Hepatocyte (in vitro differentiated cells): ENCODE data around the gene ALK. TPM values are rescaled to one million over a fixed set of nuclear protein-coding genes. Genes with fewer than 3 reads are reported as not detected.

Experiments used
- DNase-seq: peaks from one replicate; pipeline ENCODE4 v3.0.0-alpha.2; 2016; ENCODE audit warnings: low spot score
- H2AFZ ChIP-seq: fragments of 200-600 bp; sonication (generic); 2 replicates; pipeline ENCODE4 v1.6.0; 2016; ENCODE audit warnings: antibody characterized with exemption, mild to moderate bottlenecking
- H3K27ac ChIP-seq: fragments of 200-600 bp; sonication (generic); 2 replicates; pipeline ENCODE4 v1.5.1; 2016; ENCODE audit warnings: mild to moderate bottlenecking
- H3K27me3 ChIP-seq: fragments of 200-600 bp; sonication (generic); 2 replicates; pipeline ENCODE4 v1.6.1; 2016
- H3K36me3 ChIP-seq: fragments of 200-600 bp; sonication (generic); replicated peaks from 2 replicates; pipeline ENCODE4 v1.5.1; 2016; ENCODE audit warnings: low read depth; ENCODE audit not compliant: insufficient read depth
- H3K4me1 ChIP-seq: fragments of 200-600 bp; sonication (generic); 2 replicates; pipeline ENCODE4 v1.5.1; 2016; ENCODE audit warnings: mild to moderate bottlenecking, moderate library complexity; ENCODE audit not compliant: insufficient read depth
- H3K4me2 ChIP-seq: fragments of 200-600 bp; sonication (generic); 2 replicates; pipeline ENCODE4 v1.6.0; 2016
- H3K4me3 ChIP-seq: fragments of 200-600 bp; sonication (generic); 2 replicates; pipeline ENCODE4 v1.5.1; 2016; ENCODE audit warnings: mild to moderate bottlenecking
- H3K79me2 ChIP-seq: fragments of 200-600 bp; sonication (generic); 2 replicates; pipeline ENCODE4 v1.6.0; 2017; ENCODE audit warnings: mild to moderate bottlenecking
- H3K9me2 ChIP-seq: fragments of 200-600 bp; sonication (generic); replicated peaks from 2 replicates; pipeline ENCODE4 v1.6.0; 2017; ENCODE audit warnings: mild to moderate bottlenecking; ENCODE audit not compliant: insufficient read depth
- H3K9me3 ChIP-seq: fragments of 200-600 bp; sonication (generic); 2 replicates; pipeline ENCODE4 v1.5.1; 2016; ENCODE audit warnings: low read depth, mild to moderate bottlenecking
- H4K20me1 ChIP-seq: fragments of 200-600 bp; sonication (generic); 2 replicates; pipeline ENCODE4 v1.6.0; 2016; ENCODE audit warnings: mild to moderate bottlenecking; ENCODE audit not compliant: insufficient read depth, poor library complexity, severe bottlenecking
- CTCF ChIP-seq: fragments of 200-600 bp; sonication (generic); IDR thresholded peaks from 2 replicates; pipeline ENCODE4 v1.5.1; 2016; ENCODE audit warnings: antibody characterized with exemption, mild to moderate bottlenecking; ENCODE audit not compliant: poor library complexity
- EZH2 ChIP-seq: fragments of 200-600 bp; sonication (generic); IDR thresholded peaks from 2 replicates; pipeline ENCODE4 v1.6.1; 2016; ENCODE audit warnings: antibody characterized with exemption, mild to moderate bottlenecking, borderline replicate concordance
- EZH2phosphoT487 ChIP-seq: fragments of 200-600 bp; sonication (generic); IDR thresholded peaks from one replicate; pipeline ENCODE4 v1.6.1; 2018; ENCODE audit warnings: antibody characterized with exemption, mild to moderate bottlenecking, low read depth, moderate library complexity; ENCODE audit not compliant: unreplicated experiment, severe bottlenecking
- WGBS: methylation state at CpG from one replicate; pipeline ENCODE4 v1.1.6; 2016; ENCODE audit warnings: low lambda C conversion rate; ENCODE audit errors: missing lambda C conversion rate; 5-methylcytosine and 5-hydroxymethylcytosine counted together
- polyA plus RNA-seq: library from polyadenylated mRNA; unstranded; fragments of >200 nt; fragmentation: Nextera tagmentation; extraction: Ambion mirVana; gene quantifications from 2 replicates; pipeline ENCODE4 v1.2.1, GENCODE V29; 2016
- total RNA-seq: library from RNA; depleted of rRNA; stranded (reverse); fragments of >200 nt; gene quantifications from 2 replicates; pipeline ENCODE4 v1.2.3, GENCODE V29; 2014

ALK gene
- total and polyA plus RNA-seq, 2 experiments from 2014 or later = 0.16 to 0.27 TPM

- peaks cover 21% of the 10 kb centered on the region for H3K27me3 ChIP-seq
- no peaks in the 10 kb centered on the region for H3K9me3 ChIP-seq
- no peak overlapping the region for H3K4me3 ChIP-seq
- H4K20me1 ChIP-seq = no peaks in the 10 kb centered on the region
- WGBS = 53% methylated on average over 6 of the region's 6 CpGs
- no peaks in the 10 kb centered on the region for H3K36me3 ChIP-seq
- H3K4me2 ChIP-seq = no peak overlapping the region
- H3K9me2 ChIP-seq = no peaks in the 10 kb centered on the region
- peak; percentile 55 for DNase-seq
- H3K27ac ChIP-seq = no peak overlapping the region
- no peaks in the 10 kb centered on the region for H3K4me1 ChIP-seq
- no peak overlapping the region for H2AFZ ChIP-seq
- no peaks in the 10 kb centered on the region for H3K79me2 ChIP-seq
- TF ChIP-seq EZH2 (no peak), CTCF (peak; percentile 79), EZH2phosphoT487 (no peak)
Measured at GRCh38 chr2:29841386-29842004, 79.9 kb downstream of the ALK start.

GRCh38 chr2:29839306-29839705, 82.1 kb downstream of the ALK start:
- Histone ChIP-seq H4K20me1 (no peaks in the 10 kb centered on the region), H3K27ac (no peak overlapping the region), H3K4me3 (no peak overlapping the region), H3K9me3 (no peaks in the 10 kb centered on the region), H3K79me2 (no peaks in the 10 kb centered on the region), H3K4me1 (no peaks in the 10 kb centered on the region), H3K4me2 (no peak overlapping the region), H2AFZ (no peak overlapping the region), H3K27me3 (peaks cover 21% of the 10 kb centered on the region), H3K9me2 (no peaks in the 10 kb centered on the region), H3K36me3 (no peaks in the 10 kb centered on the region)
- no peak for DNase-seq
- 93% methylated on average over 4 of the region's 4 CpGs for WGBS
- TF ChIP-seq EZH2 = no peak
- no peak for TF ChIP-seq CTCF

GRCh38 chr2:29837925-29838324, 83.5 kb downstream of the ALK start:
- TF ChIP-seq EZH2 (no peak), EZH2phosphoT487 (no peak), CTCF (no peak)

GRCh38 chr2:29834624-29835023, 86.8 kb downstream of the ALK start:
- no peak overlapping the region for H3K4me3 ChIP-seq
- no peak overlapping the region for H3K27ac ChIP-seq
- 74% methylated on average over 2 of the region's 2 CpGs for WGBS
- H3K36me3 ChIP-seq = no peaks in the 10 kb centered on the region
- no peaks in the 10 kb centered on the region for H3K9me3 ChIP-seq
- no peaks in the 10 kb centered on the region for H3K27me3 ChIP-seq
- DNase-seq = no peak
- no peak overlapping the region for H2AFZ ChIP-seq
- TF ChIP-seq CTCF (no peak), EZH2phosphoT487 (no peak), EZH2 (no peak)
- H3K4me2 ChIP-seq = no peak overlapping the region
- no peaks in the 10 kb centered on the region for H3K9me2 ChIP-seq
- no peaks in the 10 kb centered on the region for H3K4me1 ChIP-seq
- H4K20me1 ChIP-seq = no peaks in the 10 kb centered on the region
- no peaks in the 10 kb centered on the region for H3K79me2 ChIP-seq

More at GRCh38 chr2:29837925-29838324, 83.5 kb downstream of the ALK start:
- H2AFZ ChIP-seq = no peak overlapping the region
- no peak overlapping the region for H3K4me2 ChIP-seq
- no peak for DNase-seq
- H3K9me3 ChIP-seq = no peaks in the 10 kb centered on the region
- H3K9me2 ChIP-seq = no peaks in the 10 kb centered on the region
- H3K36me3 ChIP-seq = no peaks in the 10 kb centered on the region
- no peaks in the 10 kb centered on the region for H4K20me1 ChIP-seq
- no peaks in the 10 kb centered on the region for H3K79me2 ChIP-seq
- no peak overlapping the region for H3K4me3 ChIP-seq
- H3K4me1 ChIP-seq = no peaks in the 10 kb centered on the region
- H3K27me3 ChIP-seq = peaks cover 13% of the 10 kb centered on the region
- H3K27ac ChIP-seq = no peak overlapping the region
